HTR-8/SVneo (cell line): ENCODE measurements around the gene HSD17B2.

ENCODE experiments used
- DNase-seq: peaks from one replicate; pipeline ENCODE4 v3.0.0; 2011; ENCODE audit warnings: low spot score, mixed read lengths; ENCODE audit not compliant: insufficient read length
- FAIRE-seq: peaks from 2 replicates; lab custom pipeline; 2011; peaks lifted over from hg19 to GRCh38; lab: Jason Lieb, UNC

HSD17B2 gene

DNA sequence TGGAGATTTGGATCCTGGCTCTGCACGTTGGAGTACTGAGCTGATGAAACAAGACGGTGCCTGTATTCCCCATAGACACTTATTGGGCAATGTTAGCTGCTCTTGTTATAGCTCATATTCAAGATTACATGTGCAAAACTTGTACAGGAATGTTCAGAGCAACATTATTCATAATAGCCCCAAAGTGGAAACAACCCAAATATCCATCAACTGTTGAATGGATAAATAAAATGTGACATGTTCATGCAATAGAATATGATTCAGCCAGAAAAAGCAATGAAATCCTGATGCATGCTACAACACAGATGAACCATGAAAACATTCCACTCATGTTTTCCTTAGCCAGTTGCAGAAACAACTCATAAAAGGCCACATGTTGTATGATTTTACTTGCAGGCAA, 18.1 kb upstream of the HSD17B2 start:
- DNase-seq = no peak

DNA sequence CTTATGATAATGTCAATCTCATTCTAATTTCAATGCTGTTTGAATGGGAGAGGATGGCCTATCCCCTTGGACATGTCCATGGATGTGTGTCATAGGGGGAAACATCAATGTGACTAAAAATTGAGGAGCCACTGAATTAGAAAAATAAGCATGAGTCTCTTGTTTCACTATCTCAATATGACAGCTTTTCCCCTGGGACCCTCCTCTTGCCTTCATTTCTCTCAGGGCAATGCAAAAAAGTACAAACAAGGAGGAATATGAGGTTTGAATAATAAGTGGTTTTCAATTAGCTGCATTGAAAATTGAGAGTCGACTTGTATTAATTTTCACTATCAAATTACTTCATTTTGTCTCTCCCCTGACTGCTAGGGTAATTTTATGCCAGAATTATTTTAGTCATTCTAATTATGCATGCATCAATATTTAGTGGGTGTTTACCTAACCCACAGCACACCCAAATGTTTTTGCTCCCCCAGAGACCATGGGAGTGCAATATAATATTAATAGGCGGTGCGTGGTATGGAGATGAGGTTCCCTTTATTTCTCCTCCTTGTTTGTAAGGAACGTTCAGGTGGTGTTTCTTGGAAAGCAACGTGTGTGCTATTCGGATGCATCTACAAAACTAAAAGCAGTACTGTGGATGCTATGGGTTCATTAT, 17.0 kb upstream of the HSD17B2 start:
- FAIRE-seq (no peak), DNase-seq (no peak)

More for the DNA sequence above, 18.1 kb upstream of the HSD17B2 start:
- FAIRE-seq = no peak

DNA sequence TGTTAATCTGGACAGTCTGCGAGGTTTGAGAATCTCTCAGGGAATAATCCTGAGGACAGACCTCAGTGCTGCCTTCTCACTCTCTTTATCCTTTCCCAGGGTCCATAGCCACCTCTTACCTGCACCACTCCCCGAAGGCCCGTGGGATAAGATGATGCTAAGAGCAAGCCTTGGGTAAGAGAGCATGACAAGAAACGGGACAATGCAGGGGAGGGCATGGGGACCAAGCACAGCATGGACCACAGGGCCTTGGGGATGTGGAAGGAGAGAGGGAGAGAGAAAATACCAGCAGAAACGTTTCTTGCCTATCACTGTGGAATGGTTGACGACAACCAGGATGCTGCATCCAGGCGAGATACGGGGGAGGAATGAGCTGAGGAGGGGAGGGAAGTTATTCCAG, 15.5 kb upstream of the HSD17B2 start:
- DNase-seq = no peak
- FAIRE-seq = no peak

DNA sequence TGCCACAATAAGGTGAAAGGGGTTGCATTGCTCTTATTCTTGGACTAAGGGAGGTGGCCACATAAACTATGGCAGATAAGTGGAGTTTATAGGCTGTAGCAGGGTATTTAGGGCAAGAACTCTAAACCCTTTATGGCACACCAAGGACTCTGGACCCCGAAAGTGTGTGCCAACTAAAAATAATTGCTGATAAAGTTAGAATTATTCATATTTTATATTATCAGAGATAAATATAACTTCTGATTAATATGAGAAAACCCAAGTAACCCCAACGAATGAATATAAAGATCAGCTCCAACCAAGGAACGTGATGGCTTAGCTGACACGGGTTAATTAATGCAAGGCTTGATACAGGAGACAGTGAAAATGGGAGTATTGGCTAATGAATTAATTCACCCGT, 15.0 kb upstream of the HSD17B2 start:
- FAIRE-seq (no peak), DNase-seq (no peak)

DNA sequence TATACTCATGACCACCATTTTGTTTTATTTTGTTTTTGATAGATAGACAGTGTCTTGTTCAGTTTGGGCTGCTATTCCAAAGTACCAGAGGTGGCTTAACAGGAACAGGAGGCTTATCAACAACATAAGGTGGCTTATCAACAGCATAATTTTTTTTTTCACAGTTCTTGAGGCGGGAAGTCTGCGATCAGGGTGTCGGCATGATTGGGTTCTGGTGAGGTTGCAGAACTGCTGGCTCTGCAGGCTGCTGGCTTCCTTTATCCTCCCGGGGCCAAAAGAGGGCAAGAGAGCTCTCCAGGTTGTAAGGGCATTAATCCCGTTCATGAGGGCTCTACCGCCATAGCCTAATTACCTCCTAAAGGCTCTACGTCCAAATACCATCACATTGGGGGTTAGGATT, 11.8 kb upstream of the HSD17B2 start:
- DNase-seq = no peak

DNA sequence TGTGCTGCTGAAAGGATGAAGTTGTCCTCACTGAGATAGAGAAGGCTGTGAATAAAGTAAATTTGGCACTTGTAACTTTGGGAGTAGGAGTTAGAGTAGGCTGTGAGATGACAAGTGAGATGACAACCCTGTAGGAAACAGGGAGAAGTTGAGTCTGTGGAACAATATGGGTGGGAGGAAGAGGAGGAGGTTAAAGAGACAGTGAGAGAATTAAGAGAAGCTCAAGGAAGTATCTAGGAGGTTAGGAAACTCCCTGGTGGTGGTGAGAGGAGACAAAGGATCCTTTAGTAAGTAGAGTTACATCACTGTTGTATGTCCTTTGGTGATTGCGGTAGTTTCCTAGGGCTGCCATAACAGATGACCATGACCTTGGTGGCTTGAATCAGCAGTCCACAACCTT, 10.7 kb upstream of the HSD17B2 start:
- FAIRE-seq (no peak), DNase-seq (no peak)

More for the DNA sequence above, 11.8 kb upstream of the HSD17B2 start:
- peak; percentile 70 for FAIRE-seq

DNA sequence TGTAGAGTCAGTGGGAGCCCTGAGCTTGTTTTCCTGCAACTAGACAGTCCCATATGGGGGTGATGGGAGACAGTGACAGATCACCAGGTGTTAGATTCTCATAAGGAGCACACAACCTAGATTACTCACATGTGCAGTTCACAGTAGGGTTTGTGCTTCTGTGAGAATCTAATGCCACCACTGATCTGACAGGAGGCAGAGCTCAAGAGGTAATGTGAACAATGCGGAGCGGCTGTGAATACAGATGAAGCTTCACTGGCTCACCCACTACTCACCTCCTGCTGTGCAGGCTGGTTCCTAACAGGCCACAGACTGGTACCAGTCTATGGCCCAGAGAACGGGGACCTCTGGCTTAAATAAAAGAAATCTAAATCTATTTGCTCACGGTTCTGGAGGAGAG, 10.2 kb upstream of the HSD17B2 start:
- no peak for FAIRE-seq
- DNase-seq = no peak

DNA sequence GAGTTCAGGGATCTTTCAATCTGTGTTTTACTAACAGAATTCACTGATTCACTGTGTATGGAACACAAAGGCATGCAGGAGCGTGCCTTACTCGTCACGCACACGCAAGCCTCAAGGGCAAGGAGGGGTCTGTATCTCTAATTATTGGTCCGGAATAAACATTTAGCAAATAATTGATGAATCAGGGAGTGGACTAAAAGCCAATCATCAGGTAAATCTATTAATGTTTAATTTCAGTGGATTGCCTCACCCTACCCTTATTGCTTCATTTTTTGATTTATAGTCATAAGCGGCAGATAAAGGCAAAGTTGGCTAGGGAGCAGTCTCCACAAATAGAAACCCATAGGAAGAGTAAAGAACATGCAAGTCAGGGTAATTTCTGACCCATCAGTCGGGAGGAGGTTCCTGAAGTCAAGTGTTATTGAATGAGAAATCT, 7.4 kb upstream of the HSD17B2 start:
- FAIRE-seq (no peak), DNase-seq (no peak)

DNA sequence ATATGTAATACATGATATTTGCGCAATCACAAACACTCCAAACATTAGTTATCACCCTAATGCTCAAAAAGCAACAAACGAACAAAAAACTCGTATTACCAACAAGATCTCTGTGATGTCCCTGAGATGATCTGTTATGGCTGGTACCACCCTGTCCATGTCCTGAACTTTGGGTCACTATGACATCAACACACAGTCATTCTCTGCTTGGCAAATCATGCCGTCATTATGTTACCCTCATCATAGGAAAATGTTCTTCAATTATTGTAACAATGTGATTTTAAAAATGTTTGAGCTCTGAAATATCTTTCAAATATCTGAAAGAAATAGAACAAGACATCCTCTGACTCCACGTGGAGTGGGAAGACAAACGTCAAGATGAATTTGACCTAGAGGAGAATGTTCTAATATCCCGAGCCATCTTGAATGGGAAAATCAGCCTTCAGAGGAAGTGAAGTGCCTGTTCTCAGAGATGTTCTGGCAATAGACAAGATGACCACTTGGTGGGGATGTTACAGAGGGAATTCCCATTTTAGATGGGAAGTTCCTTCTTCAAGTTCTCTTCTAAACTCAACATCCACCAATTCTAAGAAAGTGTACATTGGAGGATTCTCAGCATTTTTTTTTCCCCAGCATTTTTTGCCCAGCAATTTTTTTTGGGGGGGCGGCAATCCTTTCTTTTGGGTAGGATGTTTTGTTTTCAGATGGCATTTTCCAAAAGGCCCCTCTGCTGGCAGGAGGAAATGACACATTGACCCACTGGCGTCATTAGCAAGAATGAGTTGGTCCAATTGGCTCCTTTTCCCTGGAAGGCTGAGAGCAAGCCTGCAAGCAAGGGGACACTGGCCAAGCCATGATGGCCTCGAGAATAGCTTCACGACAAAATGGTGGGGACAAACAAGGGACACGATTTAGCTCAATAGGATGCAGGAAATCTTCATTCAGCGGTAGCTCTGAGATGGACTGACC, 3.7 kb upstream of the HSD17B2 start:
- FAIRE-seq = no peak
- peak; percentile 61 for DNase-seq

DNA sequence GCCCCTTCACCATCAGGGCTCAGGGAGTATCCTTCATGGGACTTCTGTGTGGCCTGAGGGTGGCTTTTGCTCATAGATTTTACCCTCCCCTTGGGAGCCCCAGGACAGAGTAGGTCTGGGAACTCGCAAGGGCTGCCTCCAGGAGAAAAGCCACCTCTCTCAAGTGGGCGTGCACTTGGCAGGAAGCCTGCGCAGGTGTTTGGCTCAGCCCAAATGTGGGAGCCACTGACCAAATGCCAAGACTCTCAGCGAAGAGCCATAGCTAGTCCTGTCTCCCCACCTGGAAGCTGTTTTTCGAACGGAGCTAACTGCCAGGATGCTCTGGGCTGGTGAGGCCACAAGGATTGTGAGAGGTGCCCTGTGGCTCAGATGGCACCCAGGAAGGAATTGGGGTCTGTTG, 2.0 kb upstream of the HSD17B2 start:
- no peak for FAIRE-seq
- no peak for DNase-seq

DNA sequence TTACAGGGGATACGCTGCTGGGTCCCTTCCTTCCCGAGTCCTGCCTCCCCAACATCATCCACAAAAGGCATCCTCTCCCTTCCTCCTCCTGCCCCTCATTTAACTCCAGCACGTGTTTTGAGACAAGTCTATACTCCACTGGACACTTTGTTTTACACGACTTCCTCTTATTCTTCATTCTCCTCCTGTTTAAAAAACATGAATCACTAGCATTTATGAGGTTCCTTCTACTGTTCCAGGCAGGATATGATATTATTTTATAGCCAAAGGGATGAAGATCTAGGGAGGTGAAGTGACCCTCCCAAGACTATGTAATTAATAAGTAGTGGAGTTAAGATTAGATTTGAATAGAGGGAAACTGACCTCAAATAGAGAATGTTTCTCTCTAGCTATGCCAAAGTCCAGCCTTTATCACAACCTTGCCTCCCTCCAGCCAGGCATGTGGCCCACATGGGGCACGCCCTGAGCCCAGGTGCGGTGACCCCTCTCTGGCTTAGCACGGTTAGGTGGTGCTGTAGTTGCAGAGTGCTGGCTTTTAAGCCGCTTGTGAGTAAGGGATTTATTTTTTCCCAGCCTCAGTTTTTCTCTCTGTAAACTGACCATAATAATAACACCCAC, 1.3 kb upstream of the HSD17B2 start:
- DNase-seq (no peak), FAIRE-seq (no peak)

DNA sequence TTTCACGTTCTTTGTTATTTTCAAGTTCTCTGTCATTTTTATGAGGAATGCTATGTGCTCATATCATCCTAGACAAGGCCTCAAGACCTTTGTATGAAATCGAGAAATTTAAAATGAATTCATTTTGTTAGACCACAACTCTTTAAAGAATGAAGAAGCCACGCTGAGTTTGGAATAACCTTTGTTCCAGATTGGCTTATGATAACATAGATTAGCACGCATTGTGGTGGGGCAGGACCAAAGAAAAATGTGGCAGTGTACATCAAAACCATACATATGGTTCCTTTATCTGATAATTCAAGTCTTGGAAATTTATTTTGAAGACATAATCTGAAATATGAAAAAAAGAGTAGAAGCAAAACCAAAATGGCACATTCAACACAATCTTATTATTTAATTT, 2.2 kb downstream of the HSD17B2 start:
- DNase-seq (no peak), FAIRE-seq (no peak)

DNA sequence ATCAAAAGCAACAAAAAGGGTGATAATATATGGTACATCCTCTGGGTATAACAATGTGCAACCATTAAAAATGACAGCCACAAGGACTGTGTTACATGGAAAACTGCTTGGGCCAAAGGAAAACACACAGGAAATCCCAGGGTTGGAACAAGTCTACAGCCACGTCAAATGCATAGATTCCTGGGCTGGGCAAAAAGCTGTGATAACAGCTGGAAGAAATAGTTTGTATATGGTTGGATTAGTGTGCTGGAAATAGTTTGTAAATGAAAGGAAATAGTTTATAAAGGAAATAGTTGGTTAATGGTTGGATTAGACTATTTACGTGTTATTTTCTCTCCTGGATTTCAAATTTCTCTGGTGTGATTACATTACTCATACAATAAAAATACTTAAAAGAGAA, 2.6 kb downstream of the HSD17B2 start:
- no peak for DNase-seq
- FAIRE-seq = no peak

DNA sequence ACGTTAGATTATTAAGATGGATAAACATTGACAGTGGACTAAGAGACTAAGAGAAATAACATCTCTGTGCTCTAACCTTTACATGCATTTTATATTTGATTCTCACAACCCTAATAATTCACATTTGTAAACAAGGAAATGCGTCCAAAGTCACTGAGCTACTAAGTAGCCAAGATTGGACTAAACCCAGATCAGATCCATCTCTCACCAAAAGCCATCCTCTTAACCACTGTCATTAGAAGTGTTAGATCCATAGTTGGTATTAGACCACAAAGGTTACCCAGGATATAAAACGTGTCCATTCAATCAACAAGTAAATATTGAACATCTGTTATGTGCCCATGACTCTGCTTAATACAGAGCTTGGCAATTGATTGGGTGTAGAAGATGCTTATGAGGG, 5.2 kb downstream of the HSD17B2 start:
- no peak for FAIRE-seq
- no peak for DNase-seq

DNA sequence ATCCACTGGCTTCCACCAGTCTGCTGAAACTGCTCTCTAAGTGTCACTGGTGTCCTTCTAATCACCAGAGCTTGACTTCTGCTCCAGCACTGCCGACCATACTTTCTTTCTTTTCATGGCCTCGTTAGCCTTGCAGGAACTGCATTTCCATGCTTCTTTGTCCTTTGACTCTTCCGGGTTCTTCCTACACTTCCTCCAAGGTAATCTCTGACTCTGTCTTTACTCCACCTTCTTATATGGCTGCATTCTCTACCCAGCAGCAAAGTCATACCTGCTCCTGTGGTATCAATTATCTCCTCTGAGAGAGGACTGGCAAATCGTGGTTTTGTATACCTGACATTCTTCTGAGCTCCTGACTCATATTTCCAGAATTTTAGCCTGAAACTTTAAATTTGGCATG, 6.5 kb downstream of the HSD17B2 start:
- FAIRE-seq = no peak

DNA sequence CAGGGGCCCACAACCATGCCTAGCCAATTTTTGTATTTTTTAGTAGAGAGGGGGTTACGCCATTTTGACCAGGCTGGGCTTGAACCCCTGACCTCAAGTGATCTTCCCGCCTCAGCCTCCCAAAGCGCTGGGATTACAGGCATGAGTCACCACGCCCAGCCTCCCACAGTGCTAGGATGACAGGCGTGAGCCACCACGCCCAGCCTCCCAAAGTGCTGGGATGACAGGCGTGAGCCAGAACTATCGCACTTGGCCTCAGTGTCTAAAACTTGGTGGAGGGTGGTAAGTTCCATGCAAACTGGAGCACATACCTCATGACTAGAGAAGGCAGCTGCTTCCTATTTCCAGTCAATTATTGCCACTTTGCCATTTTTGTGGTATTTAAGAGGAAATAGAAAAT, 7.1 kb downstream of the HSD17B2 start:
- DNase-seq (no peak), FAIRE-seq (no peak)

More for the DNA sequence above, 6.5 kb downstream of the HSD17B2 start:
- no peak for DNase-seq

DNA sequence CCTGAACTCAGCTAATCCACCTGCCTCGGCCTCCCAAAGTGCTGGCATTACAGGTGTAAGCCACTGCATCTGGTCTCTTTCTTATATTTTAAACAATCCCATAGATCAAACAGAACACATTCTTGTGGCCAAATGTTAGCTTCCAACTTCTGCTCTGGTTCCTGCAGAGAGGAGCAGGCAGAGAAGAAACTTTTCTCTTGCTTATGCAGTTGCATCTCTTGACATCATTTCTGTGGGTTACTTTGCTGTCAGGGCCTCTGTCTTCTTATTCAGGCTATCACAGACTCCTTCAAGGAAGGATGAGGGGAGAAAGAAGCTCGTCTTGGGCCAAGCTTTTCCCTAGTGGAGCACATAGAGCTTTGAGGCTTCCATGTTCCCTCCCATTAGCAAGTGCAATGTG, 7.8 kb downstream of the HSD17B2 start:
- no peak for FAIRE-seq
- no peak for DNase-seq

DNA sequence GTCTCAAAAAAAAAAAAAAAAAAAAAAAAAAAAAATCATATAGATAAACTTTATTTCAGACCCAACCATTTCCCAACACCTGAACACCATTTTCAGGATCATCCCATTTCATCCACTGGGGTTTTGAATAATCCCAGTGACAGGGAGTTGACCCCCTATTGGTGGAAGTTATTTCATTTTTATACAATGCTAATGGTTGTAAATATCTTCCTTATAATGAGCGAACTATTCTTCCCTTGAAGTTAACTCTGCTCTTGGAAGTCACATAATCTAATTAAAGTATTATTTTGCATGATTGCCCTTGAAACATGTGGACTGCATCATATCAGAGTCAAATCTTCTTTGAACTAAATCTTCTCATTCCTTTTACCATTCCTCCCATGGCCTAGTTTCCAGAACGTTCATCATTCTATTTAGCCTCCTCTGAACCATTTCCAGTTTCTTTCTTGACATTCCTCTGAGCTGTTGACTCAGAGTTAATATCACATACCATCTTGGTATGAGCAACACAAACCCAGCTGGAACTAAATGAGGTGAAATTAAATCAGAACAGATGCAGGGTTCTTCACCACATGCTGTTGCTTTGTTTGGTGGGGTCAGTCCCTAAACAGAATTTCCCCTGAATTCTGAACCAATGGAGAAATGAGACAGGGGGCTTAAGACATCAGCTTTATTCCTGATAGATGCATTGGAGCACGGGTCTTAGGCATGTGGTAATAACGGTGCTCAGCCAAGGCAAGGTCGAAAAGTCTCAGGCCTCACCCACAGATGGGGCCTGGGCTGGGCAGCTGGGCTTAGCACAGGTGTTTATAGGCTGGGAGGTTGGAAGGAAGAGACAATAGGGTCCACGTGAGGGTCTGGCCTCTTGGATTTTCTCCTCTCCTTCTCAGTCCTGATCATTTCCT, 8.9 kb downstream of the HSD17B2 start:
- no peak for DNase-seq
- no peak for FAIRE-seq

DNA sequence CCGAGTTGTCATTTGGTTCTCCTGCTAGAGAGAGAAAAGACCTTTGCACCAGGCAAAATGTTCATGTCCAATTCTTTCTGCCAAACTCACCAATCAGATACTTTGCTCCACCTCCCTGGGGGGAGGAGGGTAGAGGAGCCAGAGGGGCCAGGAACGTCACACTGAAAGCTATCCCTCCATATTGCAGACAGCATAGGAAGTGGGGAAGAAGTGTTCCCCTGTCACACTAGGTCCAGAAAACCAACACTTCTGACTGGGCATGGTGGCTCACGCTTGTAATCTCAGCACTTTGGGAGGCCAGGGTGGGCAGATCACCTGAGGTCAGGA, 9.5 kb downstream of the HSD17B2 start:
- FAIRE-seq (no peak), DNase-seq (no peak)

DNA sequence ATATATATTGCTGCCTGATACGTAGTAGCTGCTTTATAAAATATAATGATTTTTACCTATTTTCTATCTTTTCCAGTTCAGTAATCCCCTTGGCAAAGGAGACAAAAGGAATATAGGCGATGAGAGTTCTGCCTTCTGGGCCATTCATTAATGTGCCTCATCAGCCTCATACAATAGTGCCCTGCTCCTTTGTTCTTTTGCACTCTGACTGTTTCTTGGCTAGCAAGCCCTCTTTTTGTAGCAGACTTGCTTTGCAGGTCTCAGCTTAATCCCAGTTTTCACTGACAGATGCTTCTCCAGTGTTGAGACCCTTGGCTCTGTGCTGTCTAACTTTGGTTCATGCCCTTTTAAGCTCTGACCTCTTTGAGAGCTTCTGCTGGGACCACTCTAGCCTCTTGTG, 10.4 kb downstream of the HSD17B2 start:
- no peak for DNase-seq
- no peak for FAIRE-seq
